GM19351 (cell line): ENCODE measurements around the gene GSTA2.
"Not testable (repeated sequence)": the region's sequence is repeated elsewhere in the genome, so short reads cannot be mapped to it uniquely, and the experiment has no call there.

Source experiments
- ATAC-seq: cut with Tn5 transposase; IDR thresholded peaks from one replicate; pipeline ENCODE4 v1.9.1; 2021; ENCODE audit warnings: mild to moderate bottlenecking, moderate library complexity; ENCODE audit not compliant: unreplicated experiment

Gene GSTA2

DNA sequence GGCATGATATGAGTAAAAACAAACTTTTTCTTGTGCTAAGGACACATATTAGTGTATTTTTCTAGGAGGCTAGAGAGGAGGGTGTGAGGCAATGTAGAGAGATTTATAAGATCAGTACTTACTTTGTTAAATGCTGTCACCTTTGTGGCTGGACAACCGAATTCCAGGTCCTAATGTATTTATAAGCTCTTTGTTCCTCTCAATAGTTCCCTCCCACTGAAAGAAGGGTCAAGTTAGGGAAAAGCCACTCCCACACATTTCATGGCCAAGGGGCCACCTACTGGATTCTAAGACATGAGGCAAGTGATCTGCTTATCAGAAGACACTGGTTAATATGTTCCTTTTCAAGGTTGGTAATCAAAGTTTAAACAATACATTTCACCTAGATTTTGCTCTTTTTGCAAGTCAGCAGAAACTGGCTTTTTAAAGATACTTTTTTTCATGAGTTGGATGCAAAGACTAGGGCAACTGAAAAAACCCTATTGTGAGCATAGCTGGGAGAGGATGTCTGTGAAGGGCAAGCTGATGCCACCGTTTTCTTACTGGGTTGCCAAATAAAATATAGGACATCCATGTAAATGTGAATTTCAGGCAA, at the start of gene GSTA2:
GSTA2 (minus strand) TSS at position 154 of the 595 bp plus-strand sequence. CDS start 5,528 bp downstream, outside the sequence.
- not testable (repeated sequence) for ATAC-seq

DNA sequence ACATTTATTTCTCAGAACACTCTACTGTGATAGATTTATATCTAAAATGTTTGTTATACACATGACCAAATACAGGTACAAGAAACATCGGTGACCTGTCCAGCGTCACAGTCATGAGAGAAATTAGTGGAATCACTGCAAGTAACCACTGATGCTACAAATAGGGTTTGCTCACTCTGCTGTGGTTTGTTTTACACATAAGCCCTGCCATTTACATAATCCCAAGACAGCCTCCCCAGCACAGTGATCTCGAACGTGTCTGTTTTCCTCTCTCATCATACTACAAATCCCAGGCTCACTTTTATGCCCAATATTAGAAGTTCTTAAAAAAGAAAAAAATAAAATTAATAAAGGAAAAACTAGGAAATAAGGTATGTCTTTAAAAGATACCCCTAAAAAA, 46.5 kb upstream of the GSTA2 start:
- not testable (repeated sequence) for ATAC-seq

DNA sequence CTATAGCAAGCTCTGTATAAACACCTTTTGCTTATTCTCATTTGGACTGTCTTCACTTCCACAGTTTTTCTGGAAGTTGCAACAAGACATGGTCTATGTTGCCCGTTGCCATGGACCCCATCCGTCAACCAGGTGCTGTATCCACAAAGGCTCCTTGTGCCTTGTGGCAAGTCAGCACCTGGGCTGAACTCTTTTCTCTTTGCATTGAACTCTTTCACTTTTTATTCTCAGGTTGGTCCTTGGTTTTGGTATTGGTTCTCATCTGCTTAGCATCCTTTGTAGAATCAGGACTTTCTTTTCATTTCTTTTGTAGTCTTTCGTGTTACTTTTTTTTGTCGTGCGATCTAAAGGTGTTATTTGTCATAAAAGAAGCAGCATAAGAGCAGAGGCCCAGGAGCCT, 45.4 kb upstream of the GSTA2 start:
- ATAC-seq: no peak

DNA sequence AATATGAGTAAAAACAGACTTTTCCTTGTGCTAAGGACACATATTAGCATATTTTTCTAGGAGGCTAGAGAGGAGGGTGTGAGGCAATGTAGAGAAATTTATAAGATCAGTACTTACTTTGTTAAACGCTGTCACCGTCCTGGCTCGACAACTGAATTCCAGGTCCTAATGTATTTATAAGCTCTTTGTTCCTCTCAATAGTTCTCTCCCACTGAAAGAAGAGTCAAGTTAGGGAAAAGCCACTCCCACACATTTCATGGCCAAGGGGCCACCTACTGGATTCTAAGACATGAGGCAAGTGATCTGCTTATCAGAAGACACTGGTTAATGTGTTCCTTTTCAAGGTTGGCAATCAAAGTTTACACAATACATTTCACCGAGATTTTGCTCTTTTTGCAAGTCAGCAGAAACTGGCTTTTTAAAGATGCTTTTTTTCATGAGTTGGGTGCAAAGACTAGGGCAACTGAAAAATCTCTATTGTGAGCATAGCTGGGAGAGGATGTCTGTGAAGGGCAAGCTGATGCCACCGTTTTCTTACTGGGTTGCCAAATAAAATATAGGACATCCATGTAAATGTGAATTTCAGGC, 40.5 kb upstream of the GSTA2 start, which contains the start of gene GSTA1:
GSTA1 (minus strand) TSS at position 149 of the 588 bp plus-strand sequence. CDS start 4,549 bp downstream, outside the sequence.
- ATAC-seq: not testable (repeated sequence)

DNA sequence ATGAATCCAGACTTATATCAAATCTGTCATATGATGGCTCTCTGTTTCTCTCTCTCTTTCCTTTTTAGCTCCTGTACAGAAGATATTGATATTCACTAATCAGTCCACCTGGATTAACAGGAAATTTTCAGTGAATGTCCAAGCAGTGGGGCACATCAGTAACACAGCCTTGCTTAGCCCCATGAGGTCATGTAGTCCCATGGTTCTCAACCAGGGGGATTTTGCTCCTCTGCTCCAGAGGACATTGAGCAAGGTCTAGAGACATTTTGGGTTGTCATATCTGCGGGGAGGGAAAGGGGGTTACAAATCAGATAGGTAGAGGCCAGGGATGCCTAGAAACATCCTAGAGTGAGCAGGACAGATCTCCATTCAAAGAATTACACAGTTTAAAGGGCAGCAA, 39.5 kb upstream of the GSTA2 start:
- no peak for ATAC-seq

DNA sequence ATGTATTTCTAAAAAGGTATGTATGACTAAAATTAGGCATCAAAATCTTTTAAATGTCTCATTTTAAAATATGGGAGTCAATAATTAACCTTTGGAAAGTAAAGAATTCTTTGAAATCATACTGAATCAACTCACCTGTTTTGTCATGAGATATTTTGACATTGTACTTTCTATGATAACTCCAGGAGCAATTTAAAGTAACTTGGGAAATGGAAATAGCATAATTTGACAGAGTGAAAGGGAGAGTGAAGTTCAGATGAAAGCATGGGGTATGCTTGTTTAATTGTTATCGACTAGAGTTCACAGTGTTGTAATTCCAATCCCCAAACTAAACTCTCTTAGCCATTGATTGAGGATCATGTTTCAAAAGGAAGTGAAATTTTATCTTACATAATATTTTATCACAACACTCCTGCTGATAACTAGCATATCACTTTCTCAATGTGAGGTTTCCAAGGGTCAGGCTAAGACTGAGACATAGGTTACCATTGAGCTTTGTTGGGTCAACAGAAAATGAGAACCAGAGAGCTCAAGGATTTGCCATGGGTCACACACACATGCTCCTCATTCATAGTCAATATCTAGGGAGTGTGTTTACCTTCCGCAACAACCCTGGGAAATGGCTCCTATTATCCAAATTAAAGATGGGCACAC, 38.0 kb upstream of the GSTA2 start:
- ATAC-seq: no peak

DNA sequence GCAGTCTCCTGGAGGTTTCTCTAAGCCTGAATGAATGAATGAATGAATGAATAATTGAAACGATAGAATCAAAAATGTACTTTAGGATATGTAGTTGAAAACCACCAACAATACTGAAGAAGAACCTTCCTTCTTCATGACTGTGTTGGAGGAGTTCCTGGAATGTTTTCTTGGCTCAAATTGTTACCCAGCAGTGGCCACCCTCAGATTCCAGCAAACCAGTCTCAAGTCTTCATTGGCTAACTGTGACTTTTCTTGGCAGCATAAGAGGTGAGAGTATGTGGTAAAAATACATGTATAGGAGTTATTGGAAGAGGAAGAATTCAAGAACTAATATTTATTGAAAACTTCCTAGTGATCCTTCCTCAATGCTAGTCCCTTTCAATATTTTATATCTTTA, 36.0 kb upstream of the GSTA2 start:
- not testable (repeated sequence) for ATAC-seq

DNA sequence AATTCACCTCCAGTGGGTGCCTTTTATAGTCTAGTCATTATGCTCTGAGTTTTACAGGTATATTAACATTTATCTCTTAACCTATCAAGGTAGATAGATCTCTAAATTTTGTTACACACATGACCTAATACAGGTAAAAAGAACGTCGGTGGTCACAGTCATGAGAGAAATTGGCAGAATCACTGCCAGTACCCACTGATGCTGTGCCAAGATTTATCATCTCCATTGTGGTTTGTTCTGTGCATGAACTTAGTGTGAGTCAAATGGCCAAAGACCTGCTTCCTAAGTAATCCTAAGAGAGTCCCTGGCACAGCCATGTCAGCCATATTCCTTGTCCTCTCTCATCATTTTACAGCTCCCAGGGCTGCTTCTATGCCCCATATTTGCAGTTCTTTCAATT, 31.1 kb upstream of the GSTA2 start:
- ATAC-seq: not testable (repeated sequence)

DNA sequence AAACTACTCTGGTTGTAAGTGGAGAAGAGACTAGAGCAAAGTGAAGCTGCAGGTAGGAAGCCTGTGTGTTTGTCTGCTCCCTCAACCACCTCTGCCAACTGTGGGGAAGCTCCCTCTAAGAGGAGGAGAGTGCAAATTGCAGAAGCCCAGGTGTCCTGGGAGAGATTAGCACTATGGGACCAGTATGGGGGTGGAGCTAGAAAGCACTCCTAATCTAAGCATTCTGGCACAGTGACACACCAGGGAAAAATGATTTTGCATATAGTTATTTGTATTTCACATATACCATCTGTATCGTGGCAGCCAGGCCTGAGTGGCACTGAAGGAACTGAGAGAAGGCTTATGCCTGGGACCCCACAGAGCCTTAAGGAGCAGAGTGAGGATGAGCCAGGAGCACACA, 27.6 kb upstream of the GSTA2 start:
- ATAC-seq: no peak

DNA sequence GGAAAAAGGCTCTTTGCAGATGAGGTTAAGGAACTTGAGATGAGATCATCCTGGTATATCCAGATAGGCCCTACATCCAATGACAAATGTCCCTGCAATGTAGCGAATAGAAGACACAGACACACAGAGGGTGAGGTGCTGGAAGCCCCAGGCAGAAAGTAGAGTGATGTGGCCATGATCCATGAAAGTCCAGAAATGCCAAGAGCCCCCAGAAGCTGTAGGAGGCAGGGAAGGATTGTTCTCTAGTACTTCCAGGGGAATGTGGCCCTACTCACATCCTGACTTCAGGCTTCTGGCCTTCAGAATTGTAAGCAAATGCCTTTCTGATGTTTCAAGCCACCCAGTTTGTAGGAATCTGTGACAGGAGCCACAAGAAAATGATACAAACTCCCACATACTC, 26.4 kb upstream of the GSTA2 start:
- ATAC-seq: not testable (repeated sequence)

DNA sequence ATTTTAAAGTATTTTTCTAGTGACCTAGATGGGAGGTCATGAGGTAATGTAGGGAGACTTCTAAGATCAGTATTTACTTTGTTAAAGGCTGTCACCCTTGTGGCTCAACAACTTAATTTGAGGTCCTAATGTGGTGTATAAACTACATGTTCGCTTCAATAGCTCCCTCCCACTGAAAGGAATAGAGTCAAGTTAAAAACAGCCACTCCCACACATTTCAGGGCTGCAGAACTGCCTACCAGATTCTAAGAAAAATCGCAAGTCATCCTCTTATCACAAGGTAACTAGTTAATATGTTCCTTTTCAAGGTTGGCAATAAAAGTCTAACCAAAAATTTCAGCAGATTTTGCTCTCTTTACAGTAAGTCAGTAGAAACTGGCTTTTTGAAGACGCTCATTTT, 25.2 kb upstream of the GSTA2 start:
- no peak for ATAC-seq

DNA sequence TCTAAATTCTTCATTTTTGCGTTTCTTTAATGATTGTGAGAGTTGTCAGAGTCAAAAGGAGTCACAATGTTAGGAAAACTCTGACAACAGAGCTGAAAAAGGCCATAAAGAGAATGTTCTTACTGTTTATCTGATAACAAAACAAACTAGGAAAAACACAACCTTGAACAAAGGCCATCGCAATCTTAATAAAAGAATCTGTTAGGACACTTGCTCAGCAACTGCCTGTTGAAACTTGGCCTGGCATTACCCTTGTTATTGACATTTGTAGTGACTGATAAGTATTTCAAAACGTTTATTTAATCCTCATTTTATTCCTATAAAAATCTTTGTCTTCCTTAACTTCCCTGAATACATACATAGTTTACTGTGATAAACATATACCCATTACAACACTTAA, 24.6 kb upstream of the GSTA2 start:
- no peak for ATAC-seq

DNA sequence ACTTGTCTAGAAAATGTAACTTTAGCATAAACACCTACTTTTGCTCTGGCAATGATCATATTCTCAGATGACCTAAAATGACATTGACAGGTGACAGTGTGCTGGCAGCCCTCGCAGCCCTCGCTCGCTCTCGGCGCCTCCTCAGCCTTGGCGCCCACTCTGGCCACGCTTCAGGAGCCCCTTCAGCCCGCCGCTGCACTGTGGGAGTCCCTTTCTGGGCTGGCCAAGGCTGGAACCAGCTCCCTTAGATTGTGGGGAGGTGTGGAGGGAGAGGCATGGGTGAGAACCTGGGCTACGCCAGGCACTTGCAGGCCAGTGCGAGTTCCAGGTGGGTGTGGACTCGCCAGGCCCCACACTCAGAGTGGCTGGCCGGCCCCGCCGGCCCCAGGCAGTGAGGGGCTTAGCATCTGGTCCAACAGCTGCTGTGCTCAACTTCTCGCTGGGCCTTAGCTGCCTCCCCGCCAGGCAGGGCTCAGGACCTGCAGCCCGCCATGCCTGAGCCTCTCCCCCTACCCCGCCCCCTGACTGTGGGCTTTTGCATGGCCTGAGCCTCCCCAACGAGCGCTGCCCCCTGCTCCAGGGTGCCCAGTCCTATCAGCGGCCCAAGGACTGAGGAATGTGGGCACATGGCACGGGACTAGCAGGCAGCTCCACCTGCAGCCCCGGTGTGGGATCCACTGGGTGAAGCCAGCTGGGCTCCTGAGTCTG, 23.1 kb upstream of the GSTA2 start:
- ATAC-seq: no peak

DNA sequence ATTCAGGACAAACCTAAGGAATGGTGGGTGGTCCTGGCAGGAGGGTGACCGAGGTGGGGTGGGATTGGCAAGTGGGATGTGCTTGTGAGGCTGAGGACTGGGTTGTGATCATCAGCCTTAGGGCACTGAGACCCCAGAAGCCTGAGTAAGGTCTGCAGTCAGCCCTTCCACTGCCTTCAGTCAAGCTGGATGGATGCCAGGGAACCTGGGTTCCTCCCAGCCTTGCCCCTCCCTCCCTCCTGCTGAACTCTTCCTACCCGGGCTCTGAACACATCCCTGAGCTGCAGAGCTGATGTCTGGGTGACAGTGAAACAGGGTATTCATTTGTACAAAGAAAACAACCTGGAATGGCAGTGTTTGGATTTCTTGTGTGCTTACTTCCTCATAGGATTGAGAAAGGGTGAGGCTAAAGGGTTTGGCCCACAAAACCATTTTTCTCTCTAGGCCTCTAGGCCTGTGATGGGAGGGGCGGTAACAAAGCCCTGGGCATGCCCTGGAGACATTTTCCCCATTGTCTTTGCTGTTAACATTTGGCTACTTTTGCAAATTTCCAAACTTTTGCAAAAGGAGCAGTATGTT, 19.5 kb upstream of the GSTA2 start:
- ATAC-seq: not testable (repeated sequence)

DNA sequence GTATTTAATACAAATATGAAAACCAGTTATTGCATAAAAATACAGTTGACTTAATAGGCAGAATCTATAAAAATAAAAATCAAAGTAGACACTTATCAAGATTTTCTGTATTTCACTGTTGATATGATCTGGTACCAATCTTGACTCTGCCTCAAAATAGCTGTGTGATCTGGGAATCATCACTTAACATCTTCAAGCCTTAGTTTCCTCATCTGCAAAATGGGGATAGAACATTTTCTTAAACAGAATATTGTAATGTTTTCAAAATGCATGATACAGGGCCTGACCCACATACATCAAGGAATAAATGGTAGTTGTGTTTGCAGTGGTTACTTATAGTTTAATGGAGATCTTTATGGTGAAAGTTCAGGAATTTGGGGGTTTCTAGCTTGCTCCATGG, 18.9 kb upstream of the GSTA2 start:
- ATAC-seq: not testable (repeated sequence)

DNA sequence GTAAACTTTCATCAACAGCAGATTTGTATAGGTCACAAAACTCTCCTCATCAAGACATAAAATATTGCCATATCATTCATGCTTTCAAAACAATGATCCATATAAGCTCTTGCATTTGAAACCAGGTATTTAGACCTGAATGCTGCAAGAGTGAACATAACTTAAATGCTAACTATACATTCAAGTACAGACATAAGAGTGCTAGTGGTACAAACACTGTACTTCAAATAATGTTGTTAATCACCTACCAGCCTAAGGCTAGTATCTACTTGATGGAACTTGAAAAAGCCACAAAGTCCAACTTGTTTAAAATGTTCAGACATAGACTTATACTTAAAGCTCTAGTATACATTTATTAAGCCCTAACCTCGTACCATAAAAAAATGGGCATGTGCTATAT, 16.0 kb upstream of the GSTA2 start:
- ATAC-seq: no peak

DNA sequence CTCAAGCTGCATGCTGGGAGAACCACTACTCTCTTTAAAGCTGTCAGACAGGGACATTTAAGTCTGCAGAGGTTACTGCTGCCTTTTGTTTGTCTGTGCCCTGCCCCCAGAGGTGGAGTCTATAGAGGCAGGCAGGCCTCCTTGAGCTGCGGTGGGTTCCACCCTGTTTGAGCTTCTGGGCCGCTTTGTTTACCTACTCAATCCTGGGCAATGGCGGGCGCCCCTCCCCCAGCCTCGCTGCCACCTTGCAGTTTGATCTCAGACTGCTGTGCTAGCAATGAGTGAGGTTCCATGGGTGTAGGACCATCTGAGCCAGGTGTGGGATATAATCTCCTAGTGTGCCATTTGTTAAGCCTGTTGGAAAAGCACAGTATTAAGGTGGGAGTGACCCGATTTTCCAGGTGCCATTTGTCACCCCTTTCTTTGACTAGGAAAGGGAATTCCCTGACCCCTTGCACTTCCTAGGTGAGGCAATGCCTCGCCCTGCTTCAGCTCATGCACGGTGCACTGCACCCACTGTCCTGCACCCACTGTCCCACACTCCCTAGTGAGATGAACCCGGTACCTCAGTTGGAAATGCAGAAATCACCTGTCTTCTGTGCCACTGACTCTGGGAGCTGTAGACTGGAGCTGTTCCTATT, 13.6 kb upstream of the GSTA2 start:
- ATAC-seq: not testable (repeated sequence)

DNA sequence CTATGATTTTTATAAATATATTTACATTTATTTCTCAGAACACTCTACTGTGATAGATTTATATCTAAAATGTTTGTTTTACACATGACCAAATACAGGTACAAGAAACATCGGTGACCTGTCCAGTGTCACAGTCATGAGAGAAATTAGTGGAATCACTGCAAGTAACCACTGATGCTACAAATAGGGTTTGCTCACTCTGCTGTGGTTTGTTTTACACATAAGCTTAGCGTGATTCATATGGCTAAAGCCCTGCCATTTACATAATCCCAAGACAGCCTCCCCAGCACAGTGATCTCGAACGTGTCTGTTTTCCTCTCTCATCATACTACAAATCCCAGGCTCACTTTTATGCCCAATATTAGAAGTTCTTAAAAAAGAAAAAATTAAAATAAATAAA, 6.1 kb upstream of the GSTA2 start:
- not testable (repeated sequence) for ATAC-seq

DNA sequence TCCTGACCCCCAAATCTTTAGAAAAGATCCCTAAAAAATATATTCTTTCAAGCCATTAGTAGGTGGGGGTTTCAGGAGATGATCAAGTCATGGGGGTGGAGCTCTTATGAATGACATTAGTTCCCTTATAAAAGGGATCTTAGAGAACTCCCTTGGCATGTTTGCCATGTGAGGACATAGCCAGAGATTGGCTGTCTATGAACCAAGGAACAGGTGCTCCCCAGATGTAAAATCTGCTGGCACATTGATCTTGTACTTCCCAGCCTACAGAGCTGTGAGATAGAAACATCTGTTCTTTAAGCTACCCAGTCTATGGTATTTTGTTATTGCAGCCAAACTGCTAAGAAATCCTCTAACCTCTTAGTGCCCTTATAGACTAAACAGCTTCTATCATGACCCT, 4.4 kb upstream of the GSTA2 start:
- ATAC-seq: not testable (repeated sequence)

DNA sequence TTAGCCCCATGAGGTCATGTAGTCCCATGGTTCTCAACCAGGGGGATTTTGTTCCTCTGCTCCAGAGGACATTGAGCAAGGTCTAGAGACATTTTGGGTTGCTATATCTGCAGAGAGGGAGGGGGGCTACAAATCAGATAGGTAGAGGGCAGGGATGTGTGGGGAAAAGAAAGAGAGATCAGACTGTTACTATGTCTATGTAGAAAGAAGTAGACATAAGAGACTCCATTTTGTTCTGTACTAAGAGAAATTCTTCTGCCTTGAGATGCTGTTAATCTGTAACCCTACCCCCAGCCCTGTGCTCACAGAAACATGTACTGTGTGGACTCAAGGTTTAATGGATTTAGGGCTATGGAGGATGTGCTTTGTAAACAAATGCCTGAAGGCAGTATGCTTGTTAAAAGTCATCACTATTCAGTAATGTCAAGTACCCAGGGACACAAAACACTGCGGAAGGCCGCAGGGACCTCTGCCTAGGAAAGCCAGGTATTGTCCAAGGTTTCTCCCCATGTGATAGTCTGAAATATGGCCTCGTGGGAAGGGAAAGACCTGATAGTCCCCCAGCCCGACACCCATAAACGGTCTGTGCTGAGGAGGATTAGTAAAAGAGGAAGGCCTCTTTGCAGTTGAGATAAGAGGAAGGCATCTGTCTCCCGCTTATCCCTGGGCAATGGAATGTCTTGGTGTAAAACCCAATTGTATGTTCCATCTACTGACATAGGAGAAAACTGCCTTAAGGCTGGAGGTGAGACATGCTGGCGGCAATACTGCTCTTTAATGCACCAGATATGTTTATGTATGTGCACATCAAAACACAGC, 1.4 kb downstream of the GSTA2 start:
- not testable (repeated sequence) for ATAC-seq
